Measurements from ENCODE around the gene SLC12A5.
"Not testable (repeated sequence)": the region's sequence is repeated elsewhere in the genome, so short reads cannot be mapped to it uniquely, and the experiment has no call there.

SLC12A5 gene

DNA sequence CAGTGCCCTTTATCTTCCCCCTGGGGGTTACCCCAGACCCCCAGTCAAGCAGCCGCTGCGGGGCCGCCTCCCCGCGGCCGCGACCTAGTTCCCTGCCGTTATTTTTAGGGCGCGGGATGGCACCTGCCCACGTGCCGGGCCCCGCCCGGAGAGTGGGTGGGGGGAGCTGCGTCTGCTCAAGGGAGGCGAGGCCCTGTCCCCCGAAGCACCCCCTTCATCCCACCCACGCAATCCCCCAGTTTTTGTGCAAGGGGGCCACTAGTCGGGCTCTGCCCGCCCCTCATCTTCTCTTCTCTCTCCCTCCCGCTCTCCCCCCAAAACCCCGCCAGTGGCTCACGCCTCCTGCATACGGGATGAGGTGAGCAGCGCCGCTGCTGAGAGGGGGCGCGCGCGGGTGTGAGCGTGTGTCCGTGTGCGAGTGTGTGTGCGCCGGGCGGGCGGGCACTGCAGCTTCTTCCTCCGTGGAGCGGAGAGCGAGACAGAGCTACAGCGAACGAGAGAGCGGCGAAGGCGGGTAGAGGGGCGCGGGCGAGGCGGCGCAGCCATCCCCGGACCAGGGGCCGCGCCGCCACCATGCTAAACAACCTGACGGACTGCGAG is at the start of gene SLC12A5:
SLC12A5 (plus strand) TSS at position 444 of the 600 bp plus-strand sequence; CDS start at position 574, 130 bp downstream.
- no peak for DNase-seq (ENCODE audit: low read depth)

GRCh38 chr20:45981261-45981660 is 47.8 kb upstream of the SLC12A5 start:
- DNase-seq (ENCODE audit: low read depth), result no peak

- DNase-seq (ENCODE audit: low read depth), result no peak
Observed at GRCh38 chr20:45983279-45983743, 45.7 kb upstream of the SLC12A5 start.

- no peak for DNase-seq (ENCODE audit: low read depth)
Observed at GRCh38 chr20:45985573-45985972, 43.4 kb upstream of the SLC12A5 start.

- no peak for DNase-seq (ENCODE audit: low read depth)
Observed at GRCh38 chr20:45987108-45987780, 41.8 kb upstream of the SLC12A5 start.

DNA sequence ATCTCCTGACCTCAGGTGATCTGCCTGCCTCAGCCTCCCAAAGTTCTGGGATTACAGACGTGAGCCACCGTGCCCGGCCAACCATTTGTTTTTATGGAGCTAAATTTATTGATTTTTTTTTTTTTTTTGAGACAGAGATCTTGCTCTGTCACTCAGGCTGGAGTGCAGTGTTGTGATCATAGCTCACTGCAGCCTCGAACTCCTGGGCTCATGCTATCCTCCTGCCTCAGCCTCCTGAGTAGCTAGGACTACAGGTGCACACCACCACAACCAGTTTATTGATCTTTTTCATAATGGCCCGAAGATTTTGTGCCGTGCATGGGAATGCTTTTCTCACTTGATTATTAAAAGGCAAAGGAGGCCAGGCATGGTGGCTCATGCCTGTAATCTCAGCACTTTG is 40.2 kb upstream of the SLC12A5 start:
- not testable (repeated sequence) for DNase-seq (ENCODE audit: low read depth)

- DNase-seq (ENCODE audit: low read depth), result no peak
Observed at GRCh38 chr20:45991616-45992015, 37.4 kb upstream of the SLC12A5 start.

GRCh38 chr20:45993197-45993951 is 35.6 kb upstream of the SLC12A5 start:
- DNase-seq (ENCODE audit: low read depth), result peak; percentile 56

- DNase-seq (ENCODE audit: low read depth), result no peak
Observed at GRCh38 chr20:45994761-45995493, 34.1 kb upstream of the SLC12A5 start.

- DNase-seq (ENCODE audit: low read depth), result not testable (repeated sequence)
Observed at GRCh38 chr20:45995495-45996097, 33.4 kb upstream of the SLC12A5 start.

DNA sequence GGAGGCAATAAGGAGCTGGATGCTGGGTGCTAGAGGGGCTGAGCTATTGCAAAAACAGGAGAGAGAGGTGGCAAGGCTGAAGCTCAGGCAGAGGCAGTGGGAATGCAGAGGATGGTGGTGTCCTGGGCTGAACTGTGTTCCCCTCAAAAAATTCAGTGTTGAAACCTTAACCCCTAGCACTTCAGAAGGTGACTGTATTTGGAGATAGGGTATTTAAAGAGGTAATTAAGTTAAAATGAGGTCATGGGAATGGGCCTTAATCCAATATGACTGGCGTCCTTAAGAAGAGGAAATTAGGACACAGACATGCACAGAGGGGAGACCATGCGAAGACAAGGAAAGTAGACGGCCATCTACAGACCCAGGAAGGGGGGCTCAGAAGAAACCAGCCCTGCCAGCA is 31.8 kb upstream of the SLC12A5 start:
- DNase-seq (ENCODE audit: low read depth), result no peak

DNA sequence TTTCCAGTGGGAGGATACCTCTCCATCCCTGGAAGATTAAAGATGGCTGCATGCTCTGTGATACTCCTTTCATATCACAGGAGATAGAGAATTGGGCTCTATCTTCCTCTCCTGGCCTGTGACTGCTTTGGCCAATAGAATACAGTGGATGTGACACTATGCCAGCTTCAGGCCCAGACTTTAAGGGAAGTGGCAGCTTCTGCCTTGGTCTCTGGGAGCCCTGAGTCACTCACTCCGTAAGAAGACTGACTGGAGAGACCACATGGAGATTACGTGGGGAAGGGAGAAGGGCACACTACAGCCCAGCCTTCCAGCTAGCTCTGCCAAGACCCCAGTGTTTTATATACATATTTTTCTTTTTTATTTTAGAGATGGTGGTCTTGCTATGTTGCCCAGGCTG is 30.7 kb upstream of the SLC12A5 start:
- DNase-seq (ENCODE audit: low read depth), result no peak

GRCh38 chr20:45998761-45999160 is 30.3 kb upstream of the SLC12A5 start:
- no peak for DNase-seq (ENCODE audit: low read depth)

- DNase-seq (ENCODE audit: low read depth), result no peak
Observed at GRCh38 chr20:45999557-46000261, 29.3 kb upstream of the SLC12A5 start.

GRCh38 chr20:46000262-46000996 is 28.6 kb upstream of the SLC12A5 start:
- no peak for DNase-seq (ENCODE audit: low read depth)

- DNase-seq (ENCODE audit: low read depth), result no peak
Observed at GRCh38 chr20:46001498-46001897, 27.5 kb upstream of the SLC12A5 start.

DNA sequence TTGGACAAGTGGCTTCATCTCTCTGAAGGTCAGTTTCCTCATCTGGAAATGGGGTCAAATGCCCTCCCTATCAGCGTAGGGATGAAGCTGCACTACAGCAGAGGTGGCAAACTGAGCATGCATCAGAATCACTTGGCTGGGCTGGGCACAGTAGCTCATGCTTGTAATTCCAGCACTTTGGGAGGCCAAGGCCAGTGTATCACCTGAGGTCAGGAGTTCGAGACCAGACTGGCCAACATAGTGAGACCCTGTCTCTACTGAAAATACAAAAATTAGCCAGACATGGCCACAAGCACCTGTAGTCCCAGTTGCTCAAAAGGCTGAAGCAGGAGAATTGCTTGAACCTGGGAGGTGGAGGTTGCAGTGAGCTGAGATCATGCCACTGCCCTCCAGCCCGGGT is 27.0 kb upstream of the SLC12A5 start:
- DNase-seq (ENCODE audit: low read depth), result no peak

DNA sequence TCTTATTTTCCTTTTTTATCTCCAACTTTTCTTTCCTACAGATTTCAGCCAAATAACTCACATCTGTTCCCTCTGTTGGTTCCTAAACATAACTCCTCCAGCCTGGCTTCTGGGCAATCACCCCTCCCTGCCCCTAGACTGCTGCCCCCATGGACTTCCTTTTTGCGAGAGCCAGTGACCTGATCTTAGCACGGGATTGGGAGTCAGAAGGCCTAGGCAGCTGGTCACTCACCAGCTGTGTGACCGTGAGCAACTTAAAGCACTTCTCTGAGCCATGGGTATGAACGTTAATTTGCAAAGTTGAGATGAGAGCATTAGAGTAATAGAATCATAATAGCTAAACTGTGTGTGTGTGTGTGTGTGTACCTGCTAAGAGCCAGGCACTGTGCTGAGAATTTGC is 24.8 kb upstream of the SLC12A5 start:
- DNase-seq (ENCODE audit: low read depth), result no peak

- no peak for DNase-seq (ENCODE audit: low read depth)
Observed at GRCh38 chr20:46004889-46005473, 24.0 kb upstream of the SLC12A5 start.

GRCh38 chr20:46006022-46006705 is 22.9 kb upstream of the SLC12A5 start:
- no peak for DNase-seq (ENCODE audit: low read depth)
